GM18951 (cell line): ENCODE results near the gene B3GALT6.

Experiments used
- POLR2A ChIP-seq: IDR thresholded peaks from 4 replicates; pipeline ENCODE4 v1.6.1; 2011; ENCODE audit warnings: mild to moderate bottlenecking; ENCODE audit not compliant: insufficient read length, insufficient read depth; ENCODE audit errors: extremely low read depth
- in situ Hi-C: fragments of 300-500 bp; cut with MboI; formaldehyde crosslinking; loops from one replicate; pipeline ENCODE4 v1.12.0; 2022; ENCODE audit warnings: low sequenced_read_pairs, mixed read lengths, inconsistent platforms; ENCODE audit not compliant: unreplicated experiment

Gene B3GALT6

DNA sequence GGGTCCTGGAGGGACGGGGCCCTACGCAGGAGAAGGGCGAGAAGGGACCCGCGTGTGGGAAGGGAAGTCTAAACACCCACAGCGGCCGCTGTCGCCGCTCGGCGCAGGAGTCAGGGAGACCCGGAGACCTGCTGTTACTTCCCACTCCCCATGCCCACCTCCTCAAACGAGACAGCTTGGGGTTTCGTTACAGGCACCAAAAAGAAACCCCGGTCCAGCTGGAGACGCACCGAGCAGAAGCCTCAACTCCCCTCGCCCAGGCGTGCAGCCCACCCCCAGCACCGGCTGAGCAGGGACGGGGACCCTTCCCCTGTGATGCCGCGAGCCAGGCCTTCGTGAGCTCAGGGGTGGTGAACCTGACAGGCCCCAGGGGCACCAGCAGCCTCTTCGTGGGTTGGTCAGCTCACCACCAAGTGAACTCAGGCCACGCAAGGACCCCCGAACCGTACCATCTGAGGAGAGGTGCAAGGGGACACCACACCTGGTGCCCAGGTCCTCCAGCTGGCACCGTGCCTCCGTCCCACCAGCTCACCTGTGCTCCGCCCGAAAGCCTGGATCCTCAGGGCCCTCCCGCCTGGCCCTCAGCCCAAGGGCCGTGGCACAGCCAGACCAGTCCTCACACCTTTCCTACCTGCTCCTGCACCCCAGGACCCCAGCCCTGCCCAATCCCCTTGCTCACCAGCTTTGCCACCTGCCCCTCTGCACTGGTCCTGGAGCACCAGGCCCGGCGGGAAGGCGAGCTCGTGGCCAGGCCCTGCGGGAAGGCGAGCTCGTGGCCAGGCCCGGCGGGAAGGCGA, 5.3 kb upstream of the B3GALT6 start:
- TF ChIP-seq POLR2A, result no peak
- in situ Hi-C loops, result no loop called here

- in situ Hi-C loops, result no loop called here
- TF ChIP-seq POLR2A, result no peak
Measured at GRCh38 chr1:1227386-1227785, 4.7 kb upstream of the B3GALT6 start.

DNA sequence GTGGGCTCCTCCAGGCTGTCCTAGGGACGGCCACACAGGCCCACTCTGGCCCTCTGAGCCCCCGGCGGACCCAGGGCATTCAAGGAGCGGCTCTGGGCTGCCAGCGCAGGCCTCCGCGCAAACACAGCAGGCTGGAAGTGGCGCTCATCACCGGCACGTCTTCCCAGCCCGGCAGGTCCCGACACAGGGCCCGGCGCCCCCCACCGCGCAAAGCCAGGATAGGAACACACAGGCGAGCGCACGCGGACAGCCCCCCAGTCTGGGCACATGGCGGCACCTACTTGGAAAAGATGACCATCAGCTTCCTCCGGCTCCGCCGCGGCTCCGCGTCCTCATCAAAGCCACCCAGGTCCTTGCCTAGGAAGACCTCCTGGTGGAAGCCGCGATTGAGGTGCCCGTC, 3.9 kb upstream of the B3GALT6 start:
- no peak for TF ChIP-seq POLR2A
- in situ Hi-C loops, result no loop called here

DNA sequence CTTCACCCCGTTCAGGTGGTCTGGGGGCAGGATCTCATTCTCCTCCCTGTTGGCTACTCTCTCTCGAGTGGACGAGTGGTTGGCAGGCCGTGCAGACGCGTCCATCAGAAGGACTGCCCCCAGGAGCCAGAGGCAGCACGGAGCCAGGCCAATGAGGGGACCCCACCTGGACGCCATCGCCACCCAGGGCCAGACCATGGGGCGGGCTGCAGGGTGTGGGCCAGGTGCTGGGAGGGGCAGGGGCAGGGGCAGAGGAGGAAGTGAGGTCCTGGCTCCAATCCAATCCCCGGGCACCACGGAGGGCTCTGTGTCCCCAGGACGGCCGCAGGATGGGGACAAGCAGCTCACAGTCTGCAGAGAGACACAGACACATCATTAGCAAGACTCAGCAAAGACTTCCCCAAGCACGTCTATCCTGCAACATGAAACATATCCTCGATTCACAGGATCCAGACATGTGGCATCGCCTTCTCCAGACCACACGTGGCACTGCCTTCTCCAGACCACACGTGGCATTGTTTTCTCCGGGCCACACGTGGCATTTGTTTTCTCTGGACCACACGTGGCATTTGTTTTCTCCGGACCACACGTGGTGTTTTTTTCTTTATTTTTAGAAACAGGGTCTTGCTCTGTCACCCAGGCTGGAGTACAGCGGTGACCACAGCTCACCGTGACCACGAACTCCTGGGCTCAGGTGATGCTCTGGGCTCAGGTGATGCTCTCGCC, 3.3 kb upstream of the B3GALT6 start:
- no peak for TF ChIP-seq POLR2A
- in situ Hi-C loops, result no loop called here

GRCh38 chr1:1229770-1230169, 2.3 kb upstream of the B3GALT6 start:
- no peak for TF ChIP-seq POLR2A
- in situ Hi-C loops, result no loop called here

DNA sequence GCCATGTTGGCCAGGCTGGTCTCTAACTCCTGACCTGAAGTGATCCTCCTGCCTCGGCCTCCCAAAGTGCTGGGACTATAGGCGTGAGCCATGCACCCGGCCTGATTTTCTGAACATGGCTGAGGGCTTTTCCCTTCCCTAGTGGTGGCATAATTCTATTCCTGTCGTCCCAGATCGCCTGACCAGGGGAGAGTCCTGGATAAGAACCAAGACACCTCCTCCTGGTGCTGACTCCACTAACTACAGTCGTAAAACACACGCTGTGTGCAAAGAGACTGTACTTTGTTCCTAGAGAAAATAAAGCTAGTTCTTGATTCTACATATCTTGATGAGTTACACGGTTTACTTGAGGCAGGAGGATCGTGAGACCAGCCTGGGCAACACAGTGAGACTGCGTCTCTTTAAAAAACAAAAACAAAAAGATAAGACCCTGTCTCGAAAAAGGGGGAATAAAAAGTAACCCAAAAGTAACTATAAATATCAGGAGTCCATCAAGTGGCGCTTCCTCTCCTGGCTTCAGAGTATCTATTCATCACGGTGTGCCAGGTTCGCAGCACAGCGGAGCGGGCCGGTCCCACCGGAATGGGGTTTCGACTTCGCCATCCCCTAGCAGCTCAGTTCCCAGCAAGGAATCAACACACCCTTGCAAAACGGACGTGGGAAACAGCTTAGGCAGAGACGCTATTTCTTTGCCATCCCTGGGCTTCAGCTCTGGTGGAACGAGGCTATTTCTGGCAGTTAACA, 1.2 kb upstream of the B3GALT6 start:
- in situ Hi-C loops, result no loop called here
- TF ChIP-seq POLR2A, result no peak

DNA sequence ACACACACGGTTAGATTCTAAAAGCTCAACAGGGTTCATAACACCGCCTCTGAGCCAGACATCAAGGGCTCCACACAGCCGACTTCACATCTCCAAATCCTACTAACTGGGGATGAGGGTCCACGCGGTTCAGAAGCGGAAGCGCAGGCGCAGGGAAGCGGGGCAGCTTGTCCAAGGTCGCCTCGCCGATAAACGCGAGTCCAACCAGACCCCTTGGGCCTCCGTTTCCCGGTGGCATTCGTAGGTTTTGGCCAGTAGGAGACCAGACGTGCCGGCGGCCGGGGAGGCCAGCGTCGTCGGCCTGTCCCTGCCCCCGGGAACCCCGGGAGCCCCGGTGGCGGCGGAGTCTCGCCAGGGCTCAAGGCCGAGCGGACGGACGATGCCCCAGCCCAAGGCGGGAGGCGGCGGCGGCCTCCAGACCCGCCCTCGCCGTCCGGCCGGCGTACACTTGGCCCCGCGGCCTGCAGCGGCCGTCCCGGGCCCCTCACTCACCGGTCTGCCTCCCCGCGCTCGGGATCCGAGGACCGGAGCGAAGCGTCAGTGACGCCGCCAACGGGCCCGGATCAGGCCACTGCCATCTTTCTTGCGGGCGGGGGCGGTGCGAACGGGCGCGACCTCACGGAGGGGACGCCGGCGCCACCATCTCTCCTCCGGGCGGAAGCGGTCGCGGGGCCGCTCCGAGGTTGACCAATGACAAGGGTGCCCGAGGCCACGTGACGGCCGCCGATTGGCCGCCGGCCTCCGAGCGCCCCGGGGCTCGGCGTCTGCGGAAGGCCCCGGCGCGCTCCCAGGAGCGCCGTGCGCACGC, 433 bp upstream of the B3GALT6 start, which contains the start of gene SDF4:
Gene SDF4, minus strand, starts transcription at position 602 of the 808 bp plus-strand sequence. CDS start 3,229 bp downstream, outside the sequence.
- TF ChIP-seq POLR2A, result peak; percentile 94
- in situ Hi-C loops, result no loop called here

- in situ Hi-C loops, result no loop called here
- no peak for TF ChIP-seq POLR2A
Measured at GRCh38 chr1:1232796-1233566, 944 bp downstream of the B3GALT6 start.

DNA sequence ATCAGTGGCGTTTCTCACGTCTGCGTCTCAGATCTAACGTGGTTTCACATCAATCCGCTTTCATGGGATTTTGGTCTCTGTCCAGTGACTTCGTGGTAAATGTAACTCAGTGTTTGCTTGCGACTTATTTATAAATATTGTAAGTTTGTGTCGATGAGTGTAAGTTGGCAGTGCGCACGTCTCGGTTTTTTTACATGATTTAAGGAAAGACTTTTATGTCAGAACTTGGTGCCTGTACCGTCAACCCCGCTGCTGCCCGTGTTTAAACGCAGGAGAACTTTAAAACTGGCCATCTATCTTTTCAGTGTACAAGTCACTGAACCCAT, 1.5 kb downstream of the B3GALT6 start:
- no peak for TF ChIP-seq POLR2A
- in situ Hi-C loops, result no loop called here

DNA sequence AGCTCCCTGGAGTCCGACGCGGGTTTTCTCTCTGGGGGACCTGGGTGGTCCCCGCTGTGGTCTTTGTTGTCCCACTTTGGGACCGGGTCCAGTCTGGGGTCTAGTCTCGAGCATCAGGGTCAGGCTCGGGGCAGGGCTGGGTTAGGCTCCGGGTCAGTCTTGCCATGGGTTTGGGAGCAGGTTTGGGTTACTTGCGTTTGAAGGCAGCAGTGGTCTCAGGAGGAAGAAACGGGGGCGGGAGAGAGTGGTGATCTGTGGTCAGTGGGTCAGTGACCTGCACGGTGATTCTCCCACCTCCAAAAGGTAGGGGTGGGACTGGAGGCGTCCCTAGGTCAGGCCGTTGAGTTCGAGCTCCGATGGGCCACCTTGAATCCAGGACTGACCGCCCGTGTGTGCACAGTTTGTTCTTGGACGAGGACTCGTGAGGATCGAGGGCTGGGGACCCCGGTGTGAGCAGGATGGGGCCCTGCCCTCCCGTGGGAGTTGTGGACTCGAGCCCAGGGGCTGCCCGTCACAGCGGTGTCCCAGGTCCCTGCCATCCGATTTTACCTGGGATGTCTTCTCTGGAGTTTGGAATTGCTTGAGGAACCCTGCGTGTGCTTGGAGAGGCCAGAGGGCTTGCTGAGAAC, 2.3 kb downstream of the B3GALT6 start:
- TF ChIP-seq POLR2A, result no peak
- in situ Hi-C loops, result no loop called here

- TF ChIP-seq POLR2A, result no peak
- in situ Hi-C loops, result no loop called here
Measured at GRCh38 chr1:1235016-1235744, 3.1 kb downstream of the B3GALT6 start.
